GM21526 (cell line): ENCODE data around the gene LHFPL3.
"Not testable (repeated sequence)": the region's sequence is repeated elsewhere in the genome, so short reads cannot be mapped to it uniquely, and the experiment has no call there.

Experiments
- ATAC-seq: cut with Tn5 transposase; IDR thresholded peaks from one replicate; pipeline ENCODE4 v1.9.1; 2021; ENCODE audit warnings: moderate library complexity; ENCODE audit not compliant: unreplicated experiment, low FRiP score

The LHFPL3 gene

GRCh38 chr7:104328296-104328969 lies at the start of gene LHFPL3:
Gene LHFPL3 (plus strand): TSS chr7:104328603.
- no peak for ATAC-seq

GRCh38 chr7:104281685-104282084 lies 46.7 kb upstream of the LHFPL3 start:
- not testable (repeated sequence) for ATAC-seq

- no peak for ATAC-seq
Observed at GRCh38 chr7:104286839-104287238, 41.6 kb upstream of the LHFPL3 start.

- ATAC-seq, result no peak
Observed at GRCh38 chr7:104288137-104288536, 40.3 kb upstream of the LHFPL3 start.

GRCh38 chr7:104294291-104294690 lies 34.1 kb upstream of the LHFPL3 start:
- ATAC-seq, result no peak

GRCh38 chr7:104296266-104296665 lies 32.1 kb upstream of the LHFPL3 start:
- ATAC-seq, result no peak

GRCh38 chr7:104296900-104297299 lies 31.5 kb upstream of the LHFPL3 start:
- no peak for ATAC-seq

- no peak for ATAC-seq
Observed at GRCh38 chr7:104299323-104299722, 29.1 kb upstream of the LHFPL3 start.

- ATAC-seq, result no peak
Observed at GRCh38 chr7:104299777-104300176, 28.6 kb upstream of the LHFPL3 start.

- ATAC-seq, result no peak
Observed at GRCh38 chr7:104306793-104307192, 21.6 kb upstream of the LHFPL3 start.

GRCh38 chr7:104317948-104318629 lies 10.3 kb upstream of the LHFPL3 start:
- ATAC-seq, result no peak

- ATAC-seq, result no peak
Observed at GRCh38 chr7:104327534-104327933, 869 bp upstream of the LHFPL3 start.

- ATAC-seq, result no peak
Observed at GRCh38 chr7:104327938-104328295, 486 bp upstream of the LHFPL3 start.

GRCh38 chr7:104328970-104329825 lies 795 bp downstream of the LHFPL3 start:
- ATAC-seq, result no peak

GRCh38 chr7:104341546-104341945 lies 13.1 kb downstream of the LHFPL3 start:
- ATAC-seq, result no peak

- ATAC-seq, result no peak
Observed at GRCh38 chr7:104352736-104353135, 24.3 kb downstream of the LHFPL3 start.

- ATAC-seq, result no peak
Observed at GRCh38 chr7:104357166-104357565, 28.8 kb downstream of the LHFPL3 start.

GRCh38 chr7:104358446-104359132 lies 30.2 kb downstream of the LHFPL3 start:
- ATAC-seq, result no peak

- no peak for ATAC-seq
Observed at GRCh38 chr7:104362756-104363155, 34.4 kb downstream of the LHFPL3 start.

- no peak for ATAC-seq
Observed at GRCh38 chr7:104363355-104363754, 35.0 kb downstream of the LHFPL3 start.

- ATAC-seq, result no peak
Observed at GRCh38 chr7:104366390-104366789, 38.0 kb downstream of the LHFPL3 start.
